Mesenteric fat pad (tissue), 1 donor: ENCODE data around the gene FBXO5. TPM values are rescaled to one million over a fixed set of nuclear protein-coding genes. Genes with fewer than 3 reads are reported as not detected.
A peak's percentile ranks its signal among the peaks of the same experiment; 100 is the strongest.
"Not testable (repeated sequence)": the region's sequence is repeated elsewhere in the genome, so short reads cannot be mapped to it uniquely, and the experiment has no call there.

ENCODE experiments used
- DNase-seq: peaks from one replicate; pipeline ENCODE4 v3.0.0-alpha.2; 2020; ENCODE audit warnings: low spot score
- long read RNA-seq: library from polyadenylated mRNA; unstranded; transcript quantifications from one replicate; pipeline ENCODE4 v2.0.0, GENCODE V29; 2020
- total RNA-seq: library from RNA; stranded (reverse); fragmentation: NEBNext Ultra II Directional; extraction: Animal tissue kit (Norgen Biotek cat#: 25700); gene quantifications from one replicate; pipeline ENCODE4 v1.2.1, GENCODE V29; 2021
- donor health status: DM: yes; HTN: yes; CAD: no.

FBXO5 gene
- 3.4 TPM for total RNA-seq
- long read RNA-seq, transcript FBXO5-202 (5 exons, 2,221 nt) = major isoform, 7 of 10 reads
- long read RNA-seq, partial matches to known transcripts = 1 of 10 reads
- long read RNA-seq, other reads (novel, unspliced or antisense) = 1 of 10 reads

GRCh38 chr6:152982904-152983636 is at the start of gene FBXO5:
TSS of gene FBXO5 (minus strand) at chr6:152983041. CDS start at chr6:152982959, 82 bp downstream.
- DNase-seq = peak; percentile 99

GRCh38 chr6:153032255-153032882 is 49.5 kb upstream of the FBXO5 start:
- no peak for DNase-seq

GRCh38 chr6:153031335-153031955 is 48.6 kb upstream of the FBXO5 start:
- no peak for DNase-seq

- DNase-seq = no peak
These were observed 46.1 kb upstream of the FBXO5 start for GRCh38 chr6:153028963-153029362.

GRCh38 chr6:153028286-153028685 is 45.4 kb upstream of the FBXO5 start:
- no peak for DNase-seq

GRCh38 chr6:153027480-153027879 is 44.6 kb upstream of the FBXO5 start:
- no peak for DNase-seq

- DNase-seq = no peak
These were observed 41.8 kb upstream of the FBXO5 start for GRCh38 chr6:153024709-153025017.

- DNase-seq = no peak
These were observed 41.3 kb upstream of the FBXO5 start for GRCh38 chr6:153023977-153024708.

- no peak for DNase-seq
These were observed 35.5 kb upstream of the FBXO5 start for GRCh38 chr6:153018355-153018754.

GRCh38 chr6:153016846-153017245 is 34.0 kb upstream of the FBXO5 start:
- no peak for DNase-seq

- DNase-seq = no peak
These were observed 32.3 kb upstream of the FBXO5 start for GRCh38 chr6:153015094-153015640.

- no peak for DNase-seq
These were observed 30.6 kb upstream of the FBXO5 start for GRCh38 chr6:153013438-153013837.

- DNase-seq = no peak
These were observed 30.0 kb upstream of the FBXO5 start for GRCh38 chr6:153012856-153013255.

GRCh38 chr6:153003366-153003690 is 20.5 kb upstream of the FBXO5 start:
- no peak for DNase-seq

GRCh38 chr6:153002613-153003365 is 19.9 kb upstream of the FBXO5 start, which contains the start of gene MTRF1L:
TSS of gene MTRF1L (minus strand) at chr6:153002709. CDS start at chr6:153002685, 24 bp downstream.
- DNase-seq = peak; percentile 97

GRCh38 chr6:153001767-153002612 is 19.1 kb upstream of the FBXO5 start:
- no peak for DNase-seq

GRCh38 chr6:153000790-153001189 is 17.9 kb upstream of the FBXO5 start:
- DNase-seq = not testable (repeated sequence)

GRCh38 chr6:153000243-153000642 is 17.4 kb upstream of the FBXO5 start:
- no peak for DNase-seq

- DNase-seq = not testable (repeated sequence)
These were observed 16.7 kb upstream of the FBXO5 start for GRCh38 chr6:152999538-152999937.

GRCh38 chr6:152993847-152994246 is 11.0 kb upstream of the FBXO5 start:
- no peak for DNase-seq
